GM23248 (cell line): ENCODE measurements around the gene MPPED2.

Source experiments
- EZH2 ChIP-seq: fragments of 200-600 bp; sonication (generic); IDR thresholded peaks from 2 replicates; pipeline ENCODE4 v1.6.1; 2018; ENCODE audit warnings: antibody characterized with exemption, mild to moderate bottlenecking; ENCODE audit not compliant: insufficient read depth, poor library complexity, severe bottlenecking
- EZH2phosphoT487 ChIP-seq: fragments of 200-600 bp; sonication (generic); IDR thresholded peaks from 2 replicates; pipeline ENCODE4 v1.6.1; 2018; ENCODE audit warnings: antibody characterized with exemption, moderate library complexity, mild to moderate bottlenecking, low read depth; ENCODE audit not compliant: insufficient read depth

DNA sequence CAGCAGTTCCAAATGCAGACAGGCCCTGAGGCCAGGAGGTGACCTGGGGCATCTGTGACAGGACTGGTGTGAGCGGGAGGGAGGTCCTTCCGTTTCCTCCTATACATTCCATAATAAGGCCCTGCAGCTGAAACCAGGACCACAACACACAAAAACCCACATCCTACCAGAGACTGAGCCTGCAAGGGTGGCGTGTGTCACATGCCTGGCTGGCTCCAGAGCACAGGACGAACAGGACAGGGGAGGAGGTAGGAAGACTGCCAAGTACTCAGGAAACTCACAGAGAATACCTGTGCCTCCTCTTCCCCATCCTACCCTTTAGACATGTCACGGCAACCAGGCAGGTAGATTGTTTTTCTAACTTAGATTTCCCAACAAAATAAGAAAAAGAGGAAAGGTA lies 159.4 kb downstream of the MPPED2 start:
- TF ChIP-seq EZH2 (no peak), EZH2phosphoT487 (no peak)
